K562 (cell line): ENCODE measurements around the gene ERICH2. TPM values are rescaled to one million over a fixed set of nuclear protein-coding genes. Genes with fewer than 3 reads are reported as not detected.

Experiments
- DPF2 ChIP-seq: fragments of 450-650 bp; IDR thresholded peaks from 2 replicates; pipeline ENCODE4 v1.6.1; 2016
- EZH2 ChIP-seq: IDR thresholded peaks from 2 replicates; pipeline ENCODE4 v1.6.1; 2012; ENCODE audit warnings: low read depth, mild to moderate bottlenecking, inconsistent platforms, low read length, borderline replicate concordance
- HEY1 ChIP-seq: fragments of 250-450 bp; sonication (Bioruptor Pico); IDR thresholded peaks from 2 replicates; pipeline ENCODE4 v1.5.0; 2020; ENCODE audit warnings: mild to moderate bottlenecking, moderate library complexity, borderline replicate concordance
- KLF1 ChIP-seq: fragments of 450-650 bp; IDR thresholded peaks from 2 replicates; pipeline ENCODE4 v1.6.1; 2016; ENCODE audit warnings: missing genetic modification characterization, missing compliant biosample characterization
- KLF10 ChIP-seq: fragments of 250-450 bp; sonication (Bioruptor Pico); IDR thresholded peaks from 2 replicates; pipeline ENCODE4 v1.6.1; 2021; ENCODE audit warnings: matching md5 sums
- MAZ ChIP-seq, 2 experiments: fragments of 450-650 bp in 1 of 2; sonication (generic) in 1 of 2; formaldehyde crosslinking; IDR thresholded peaks in 1 of 2; conservative IDR thresholded peaks in 1 of 2; 2 replicates each; pipeline versions ENCODE4 v1.4.0 to v1.5.0; 2020; ENCODE audit warnings: mild to moderate bottlenecking in 1 of 2, missing genetic modification reagents in 1 of 2
- RFX7 ChIP-seq: fragments of 250-450 bp; sonication (Bioruptor Pico); IDR thresholded peaks from 2 replicates; pipeline ENCODE4 v1.5.1; 2021; ENCODE audit warnings: mild to moderate bottlenecking
- SMAD1 ChIP-seq: fragments of 150-350 bp; IDR thresholded peaks from 2 replicates; pipeline ENCODE4 v1.6.1; 2014; ENCODE audit warnings: low read length, low read depth; ENCODE audit not compliant: partially characterized antibody
- SMAD2 ChIP-seq: fragments of 150-350 bp; IDR thresholded peaks from 2 replicates; pipeline ENCODE4 v1.6.1; 2014; ENCODE audit warnings: low read depth, mild to moderate bottlenecking, low read length
- TRIM28 ChIP-seq: fragments of 450-650 bp; IDR thresholded peaks from 2 replicates; pipeline ENCODE4 v1.6.1; 2017
- ZBTB17 ChIP-seq: fragments of 450-650 bp; formaldehyde crosslinking; IDR thresholded peaks from 2 replicates; pipeline ENCODE4 v1.4.0; 2020; ENCODE audit warnings: mild to moderate bottlenecking
- ZNF3 ChIP-seq: fragments of 250-450 bp; sonication (Bioruptor Pico); IDR thresholded peaks from 2 replicates; pipeline ENCODE4 v1.5.0; 2021; ENCODE audit warnings: mild to moderate bottlenecking, moderate library complexity
- ZNF316 ChIP-seq: fragments of 450-650 bp; IDR thresholded peaks from 2 replicates; pipeline ENCODE4 v1.6.1; 2016
- ZNF354B ChIP-seq: fragments of 250-450 bp; sonication (Bioruptor Pico); IDR thresholded peaks from 2 replicates; pipeline ENCODE4 v1.4.0; 2020
- ZNF408 ChIP-seq: fragments of 250-450 bp; sonication (Bioruptor Pico); IDR thresholded peaks from 2 replicates; pipeline ENCODE4 v1.4.0; 2020; ENCODE audit warnings: low read depth, mild to moderate bottlenecking, moderate library complexity
- ZNF444 ChIP-seq: fragments of 250-450 bp; sonication (Bioruptor Pico); IDR thresholded peaks from 2 replicates; pipeline ENCODE4 v1.4.0; 2020; ENCODE audit warnings: mild to moderate bottlenecking, moderate library complexity
- ZNF445 ChIP-seq: fragments of 250-450 bp; sonication (Bioruptor Pico); IDR thresholded peaks from 2 replicates; pipeline ENCODE4 v1.4.0; 2020; ENCODE audit warnings: low read depth, mild to moderate bottlenecking, moderate library complexity
- ZNF766 ChIP-seq: fragments of 200-800 bp; sonication (Bioruptor generic); conservative IDR thresholded peaks from 2 replicates; pipeline ENCODE4 v1.6.1; 2016; ENCODE audit warnings: missing genetic modification characterization, missing compliant biosample characterization
- polyA plus RNA-seq, 8 experiments: library from polyadenylated mRNA; depleted of rRNA in 4 of 8; stranded (reverse) in 5 of 8; unstranded in 3 of 8; fragments of >200 nt; fragmentation: Nextera tagmentation in 2 of 8; fragmentation: Illumina TruSeq in 1 of 8; extraction: Ambion mirVana in 2 of 8; extraction: Trizol in 1 of 8; gene quantifications; 2 replicates each; pipeline versions ENCODE4 v1.2.1 to v1.2.3, GENCODE V29; 2011 to 2014; ENCODE audit warnings: inconsistent platforms in 1 of 8, missing spikeins in 1 of 8
- total RNA-seq, 7 experiments: library from RNA; depleted of rRNA in 6 of 7; stranded (reverse); fragments of >200 nt in 6 of 7; fragmentation: Illumina TruSeq in 2 of 7; extraction: Trizol in 2 of 7; gene quantifications; 2 replicates each; pipeline versions ENCODE4 v1.2.1 to v1.2.3, GENCODE V29; 2011 to 2021; ENCODE audit warnings: low replicate concordance in 1 of 7
- TF ChIP-seq, protein P1 (sequence below): IDR thresholded peaks from 3 replicates; pipeline ENCODE4 v1.6.1; 2011; ENCODE audit warnings: borderline replicate concordance, mild to moderate bottlenecking, moderate library complexity; ENCODE audit not compliant: insufficient read length; ENCODE audit errors: extremely low read depth
- TF ChIP-seq, protein P2 (sequence below): sonication (generic); formaldehyde crosslinking; IDR thresholded peaks from 2 replicates; pipeline ENCODE4 v1.8.0; 2022; ENCODE audit warnings: missing genetic modification reagents, mild to moderate bottlenecking, borderline replicate concordance
- TF ChIP-seq, protein P3 (sequence below): sonication (generic); formaldehyde crosslinking; IDR thresholded peaks from 2 replicates; pipeline ENCODE4 v1.9.0; 2022; ENCODE audit warnings: mild to moderate bottlenecking, missing genetic modification reagents
- TF ChIP-seq, protein P4 (sequence below): fragments of 450-650 bp; IDR thresholded peaks from 2 replicates; pipeline ENCODE4 v1.7.0; 2016; ENCODE audit warnings: borderline replicate concordance

ERICH2 gene
- total and polyA plus RNA-seq, 9 of the 15 experiments (the other 6 are each of a cell fraction or from before 2014, with no cell fraction given): 0.85 to 2.4 (median 1.6) TPM

DNA sequence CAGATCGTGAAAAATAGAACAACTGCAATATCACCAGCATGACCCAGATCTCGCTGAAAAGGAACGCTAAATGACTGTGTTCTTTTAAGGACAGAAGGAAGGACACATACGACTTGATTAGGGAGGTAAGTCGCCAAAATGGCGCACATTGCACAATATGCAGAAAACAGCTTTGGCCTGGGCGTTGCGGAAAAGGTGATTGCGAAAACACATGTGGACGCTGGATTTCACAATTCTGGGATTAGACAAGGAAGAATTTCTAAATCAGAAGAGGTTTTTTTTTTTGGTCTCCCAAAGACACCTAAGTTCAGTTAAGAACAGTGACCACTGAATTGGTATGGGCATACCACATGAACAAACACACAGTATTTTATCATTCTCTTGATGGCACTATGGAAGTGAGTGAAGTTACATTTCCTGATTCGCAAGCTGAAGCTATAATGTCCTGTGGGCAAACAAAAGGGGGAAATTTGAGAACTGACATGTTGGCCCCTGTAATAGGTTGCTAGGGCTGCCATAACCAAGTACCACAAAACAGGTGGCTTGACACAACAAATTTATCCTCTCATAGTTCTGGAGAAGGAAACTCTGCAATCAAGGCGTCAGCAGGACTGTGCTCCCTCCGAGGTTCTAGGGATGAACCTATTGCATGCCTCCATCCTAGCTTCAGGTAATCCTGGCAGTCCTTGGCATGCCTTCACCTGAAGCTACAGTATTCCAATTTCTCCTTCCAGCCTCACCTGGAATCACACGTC lies 25.8 kb upstream of the ERICH2 start (continued):
- TF ChIP-seq, protein P1, sequence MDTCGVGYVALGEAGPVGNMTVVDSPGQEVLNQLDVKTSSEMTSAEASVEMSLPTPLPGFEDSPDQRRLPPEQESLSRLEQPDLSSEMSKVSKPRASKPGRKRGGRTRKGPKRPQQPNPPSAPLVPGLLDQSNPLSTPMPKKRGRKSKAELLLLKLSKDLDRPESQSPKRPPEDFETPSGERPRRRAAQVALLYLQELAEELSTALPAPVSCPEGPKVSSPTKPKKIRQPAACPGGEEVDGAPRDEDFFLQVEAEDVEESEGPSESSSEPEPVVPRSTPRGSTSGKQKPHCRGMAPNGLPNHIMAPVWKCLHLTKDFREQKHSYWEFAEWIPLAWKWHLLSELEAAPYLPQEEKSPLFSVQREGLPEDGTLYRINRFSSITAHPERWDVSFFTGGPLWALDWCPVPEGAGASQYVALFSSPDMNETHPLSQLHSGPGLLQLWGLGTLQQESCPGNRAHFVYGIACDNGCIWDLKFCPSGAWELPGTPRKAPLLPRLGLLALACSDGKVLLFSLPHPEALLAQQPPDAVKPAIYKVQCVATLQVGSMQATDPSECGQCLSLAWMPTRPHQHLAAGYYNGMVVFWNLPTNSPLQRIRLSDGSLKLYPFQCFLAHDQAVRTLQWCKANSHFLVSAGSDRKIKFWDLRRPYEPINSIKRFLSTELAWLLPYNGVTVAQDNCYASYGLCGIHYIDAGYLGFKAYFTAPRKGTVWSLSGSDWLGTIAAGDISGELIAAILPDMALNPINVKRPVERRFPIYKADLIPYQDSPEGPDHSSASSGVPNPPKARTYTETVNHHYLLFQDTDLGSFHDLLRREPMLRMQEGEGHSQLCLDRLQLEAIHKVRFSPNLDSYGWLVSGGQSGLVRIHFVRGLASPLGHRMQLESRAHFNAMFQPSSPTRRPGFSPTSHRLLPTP: no peak
- TF ChIP-seq EZH2 (no peak), SMAD2 (no peak), ZNF408 (no peak), TRIM28 (no peak), KLF1 (no peak), HEY1 (CRISPR knock-in tag) (no peak), ZNF3 (CRISPR knock-in tag) (no peak), ZBTB17 (CRISPR knock-in tag) (no peak), SMAD1 (no peak), MAZ (CRISPR knock-in tag; conservative IDR thresholded peaks at IDR 0.05 in 1 of 2, IDR thresholded peaks at IDR 0.05 in 1 of 2) (peak in 1 of 2 experiments; percentile 11; a peak in 2 of 4 replicates), RFX7 (CRISPR knock-in tag) (no peak), ZNF444 (CRISPR knock-in tag) (no peak), DPF2 (peak; percentile 67; the same call in 1 of the 2 replicates), ZNF445 (CRISPR knock-in tag) (no peak), ZNF316 (peak; percentile 74), KLF10 (CRISPR knock-in tag) (no peak), ZNF766 (CRISPR knock-in tag) (no peak), ZNF354B (CRISPR knock-in tag) (no peak)
- TF ChIP-seq, protein P2, sequence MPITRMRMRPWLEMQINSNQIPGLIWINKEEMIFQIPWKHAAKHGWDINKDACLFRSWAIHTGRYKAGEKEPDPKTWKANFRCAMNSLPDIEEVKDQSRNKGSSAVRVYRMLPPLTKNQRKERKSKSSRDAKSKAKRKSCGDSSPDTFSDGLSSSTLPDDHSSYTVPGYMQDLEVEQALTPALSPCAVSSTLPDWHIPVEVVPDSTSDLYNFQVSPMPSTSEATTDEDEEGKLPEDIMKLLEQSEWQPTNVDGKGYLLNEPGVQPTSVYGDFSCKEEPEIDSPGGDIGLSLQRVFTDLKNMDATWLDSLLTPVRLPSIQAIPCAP: no peak
- TF ChIP-seq, protein P3, sequence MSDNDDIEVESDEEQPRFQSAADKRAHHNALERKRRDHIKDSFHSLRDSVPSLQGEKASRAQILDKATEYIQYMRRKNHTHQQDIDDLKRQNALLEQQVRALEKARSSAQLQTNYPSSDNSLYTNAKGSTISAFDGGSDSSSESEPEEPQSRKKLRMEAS (CRISPR knock-in tag): no peak
- TF ChIP-seq, protein P4, sequence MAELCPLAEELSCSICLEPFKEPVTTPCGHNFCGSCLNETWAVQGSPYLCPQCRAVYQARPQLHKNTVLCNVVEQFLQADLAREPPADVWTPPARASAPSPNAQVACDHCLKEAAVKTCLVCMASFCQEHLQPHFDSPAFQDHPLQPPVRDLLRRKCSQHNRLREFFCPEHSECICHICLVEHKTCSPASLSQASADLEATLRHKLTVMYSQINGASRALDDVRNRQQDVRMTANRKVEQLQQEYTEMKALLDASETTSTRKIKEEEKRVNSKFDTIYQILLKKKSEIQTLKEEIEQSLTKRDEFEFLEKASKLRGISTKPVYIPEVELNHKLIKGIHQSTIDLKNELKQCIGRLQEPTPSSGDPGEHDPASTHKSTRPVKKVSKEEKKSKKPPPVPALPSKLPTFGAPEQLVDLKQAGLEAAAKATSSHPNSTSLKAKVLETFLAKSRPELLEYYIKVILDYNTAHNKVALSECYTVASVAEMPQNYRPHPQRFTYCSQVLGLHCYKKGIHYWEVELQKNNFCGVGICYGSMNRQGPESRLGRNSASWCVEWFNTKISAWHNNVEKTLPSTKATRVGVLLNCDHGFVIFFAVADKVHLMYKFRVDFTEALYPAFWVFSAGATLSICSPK: no peak; the same call in 1 of the 2 replicates
